PC-3 (cell line): ENCODE measurements around the gene TRAFD1.

Source experiments
- CTCF ChIP-seq: fragments of 300-600 bp; sonication (generic); conservative IDR thresholded peaks from 2 replicates; pipeline ENCODE4 v1.5.1; 2017; ENCODE audit warnings: antibody characterized with exemption, low read depth, mild to moderate bottlenecking, low read length
- EZH2 ChIP-seq: fragments of 300-600 bp; sonication (generic); IDR thresholded peaks from one replicate; pipeline ENCODE4 v1.6.1; 2017; ENCODE audit warnings: antibody characterized with exemption, mild to moderate bottlenecking, low read length; ENCODE audit not compliant: unreplicated experiment
- EZH2phosphoT487 ChIP-seq: fragments of 300-600 bp; sonication (generic); IDR thresholded peaks from 2 replicates; pipeline ENCODE4 v1.6.1; 2018; ENCODE audit warnings: mild to moderate bottlenecking, antibody characterized with exemption, low read length, borderline replicate concordance

- peak; percentile 90 for TF ChIP-seq CTCF
- no peak for TF ChIP-seq EZH2phosphoT487
- TF ChIP-seq EZH2 = no peak
These were observed 72.9 kb downstream of the TRAFD1 start for GRCh38 chr12:112198120-112198733.
